H9 (cell line): ENCODE data around the gene C17orf107. TPM values are rescaled to one million over a fixed set of nuclear protein-coding genes. Genes with fewer than 3 reads are reported as not detected.

Experiments
- DNase-seq: peaks from one replicate; pipeline ENCODE4 v3.0.0-alpha.2; 2017
- H2AFZ ChIP-seq: one replicate; pipeline ENCODE4 v1.6.1; 2013; ENCODE audit warnings: mild to moderate bottlenecking, low read length, control low read depth, moderate library complexity
- H2AK5ac ChIP-seq: 2 replicates; pipeline ENCODE4 v1.6.1; 2013; ENCODE audit warnings: low read length, control low read depth, mixed read lengths; ENCODE audit not compliant: insufficient read length
- H2BK120ac ChIP-seq: one replicate; pipeline ENCODE4 v1.6.1; 2013; ENCODE audit warnings: low read depth, mild to moderate bottlenecking, low read length, control low read depth, inconsistent platforms; ENCODE audit not compliant: poor library complexity, severe bottlenecking
- H2BK12ac ChIP-seq: 2 replicates; pipeline ENCODE4 v1.6.1; 2013; ENCODE audit warnings: low read length, control low read depth, mixed read lengths, low read depth; ENCODE audit not compliant: insufficient read length
- H2BK15ac ChIP-seq: 2 replicates; pipeline ENCODE4 v1.6.1; 2013; ENCODE audit warnings: low read depth, low read length, control low read depth
- H2BK20ac ChIP-seq: one replicate; pipeline ENCODE4 v1.6.1; 2013; ENCODE audit warnings: low read depth, mild to moderate bottlenecking, low read length, control low read depth, inconsistent platforms; ENCODE audit not compliant: poor library complexity, severe bottlenecking
- H2BK5ac ChIP-seq: 2 replicates; pipeline ENCODE4 v1.6.1; 2013; ENCODE audit warnings: low read length, control low read depth, mixed read lengths; ENCODE audit not compliant: insufficient read length
- H3K14ac ChIP-seq: 2 replicates; pipeline ENCODE4 v1.6.1; 2013; ENCODE audit warnings: low read length, control low read depth; ENCODE audit not compliant: insufficient read depth
- H3K18ac ChIP-seq: 2 replicates; pipeline ENCODE4 v1.6.1; 2013; ENCODE audit warnings: low read depth, mild to moderate bottlenecking, mixed read lengths, low read length, control low read depth; ENCODE audit not compliant: insufficient read length
- H3K23ac ChIP-seq: 2 replicates; pipeline ENCODE4 v1.6.1; 2013; ENCODE audit warnings: low read length, control low read depth, mixed read lengths, low read depth; ENCODE audit not compliant: insufficient read length
- H3K23me2 ChIP-seq: 2 replicates; pipeline ENCODE4 v1.6.1; 2013; ENCODE audit warnings: low read depth, mild to moderate bottlenecking, mixed read lengths, low read length, control low read depth; ENCODE audit not compliant: insufficient read length, poor library complexity, severe bottlenecking
- H3K27ac ChIP-seq: 2 replicates; pipeline ENCODE4 v1.5.1; 2013; ENCODE audit warnings: low read length, control low read depth, mixed read lengths, low read depth; ENCODE audit not compliant: insufficient read length
- H3K27me3 ChIP-seq: 2 replicates; pipeline ENCODE4 v1.6.1; 2013; ENCODE audit warnings: low read length, control low read depth, inconsistent platforms; ENCODE audit not compliant: insufficient read depth
- H3K4ac ChIP-seq: 2 replicates; pipeline ENCODE4 v1.6.1; 2013; ENCODE audit warnings: low read depth, mild to moderate bottlenecking, control low read depth, inconsistent platforms, low read length, moderate library complexity
- H3K4me1 ChIP-seq: 2 replicates; pipeline ENCODE4 v1.6.1; 2013; ENCODE audit warnings: low read length, control low read depth, inconsistent platforms; ENCODE audit not compliant: insufficient read depth
- H3K4me2 ChIP-seq: 2 replicates; pipeline ENCODE4 v1.6.1; 2013; ENCODE audit warnings: low read length, control low read depth, mixed read lengths; ENCODE audit not compliant: insufficient read length, insufficient read depth
- H3K56ac ChIP-seq: 2 replicates; pipeline ENCODE4 v1.6.1; 2013; ENCODE audit warnings: low read depth, mild to moderate bottlenecking, mixed read lengths, low read length, control low read depth; ENCODE audit not compliant: insufficient read length
- H3K79me1 ChIP-seq: 2 replicates; pipeline ENCODE4 v1.6.1; 2013; ENCODE audit warnings: low read depth, mild to moderate bottlenecking, moderate library complexity, low read length, control low read depth, inconsistent platforms; ENCODE audit not compliant: insufficient read depth, poor library complexity, severe bottlenecking
- H3K79me2 ChIP-seq: 2 replicates; pipeline ENCODE4 v1.6.1; 2013; ENCODE audit warnings: low read length, control low read depth, inconsistent platforms; ENCODE audit not compliant: insufficient read depth
- H3K9ac ChIP-seq: 2 replicates; pipeline ENCODE4 v1.6.1; 2013; ENCODE audit warnings: low read length, control low read depth, mixed read lengths; ENCODE audit not compliant: insufficient read length; ENCODE audit errors: extremely low read depth
- H3K9me3 ChIP-seq: one replicate; pipeline ENCODE4 v1.6.1; 2013; ENCODE audit warnings: low read depth, low read length, inconsistent platforms; ENCODE audit not compliant: control insufficient read depth
- H3T11ph ChIP-seq: one replicate; pipeline ENCODE4 v1.6.1; 2013; ENCODE audit warnings: mild to moderate bottlenecking, low read length, control low read depth, inconsistent platforms
- H4K20me1 ChIP-seq: one replicate; pipeline ENCODE4 v1.6.1; 2013; ENCODE audit not compliant: control insufficient read depth, insufficient read length, insufficient read depth
- H4K5ac ChIP-seq: 2 replicates; pipeline ENCODE4 v1.6.1; 2013; ENCODE audit warnings: low read depth, mild to moderate bottlenecking, mixed read lengths, low read length, control low read depth; ENCODE audit not compliant: insufficient read length
- H4K8ac ChIP-seq: replicated peaks from 2 replicates; pipeline ENCODE4 v1.6.1; 2013; ENCODE audit warnings: low read length, control low read depth, mixed read lengths, low read depth; ENCODE audit not compliant: insufficient read length
- H4K91ac ChIP-seq: 2 replicates; pipeline ENCODE4 v1.6.1; 2013; ENCODE audit warnings: low read depth, mild to moderate bottlenecking, moderate library complexity, mixed read lengths, low read length, control low read depth; ENCODE audit not compliant: insufficient read length
- H3K27ac Mint-ChIP-seq, 3 experiments: 2 replicates in 2 of 3; 3 replicates in 1 of 3; pipeline ENCODE4 v1.8.0; 2020 to 2021; ENCODE audit warnings: mixed read lengths in 3 of 3, mild to moderate bottlenecking in 1 of 3, moderate library complexity in 1 of 3
- H3K27me3 Mint-ChIP-seq: 2 replicates; pipeline ENCODE4 v1.8.0; 2021; ENCODE audit warnings: low read depth, mild to moderate bottlenecking, moderate library complexity, mixed read lengths
- H3K36me3 Mint-ChIP-seq, 3 experiments: 2 replicates in 2 of 3; 3 replicates in 1 of 3; pipeline ENCODE4 v1.8.0; 2020 to 2021; ENCODE audit warnings: low read depth in 3 of 3, mixed read lengths in 3 of 3; ENCODE audit not compliant: insufficient read depth in 1 of 3
- H3K4me1 Mint-ChIP-seq, 2 experiments: 2 replicates each; pipeline ENCODE4 v1.8.0; 2020; ENCODE audit warnings: mixed read lengths in 2 of 2
- H3K4me3 Mint-ChIP-seq, 2 experiments: 2 replicates in 1 of 2; 3 replicates in 1 of 2; pipeline ENCODE4 v1.8.0; 2020 to 2021; ENCODE audit warnings: mild to moderate bottlenecking in 2 of 2, mixed read lengths in 2 of 2, moderate library complexity in 1 of 2
- H3K9me3 Mint-ChIP-seq, 2 experiments: 2 replicates in 1 of 2; 3 replicates in 1 of 2; pipeline ENCODE4 v1.8.0; 2020; ENCODE audit warnings: mild to moderate bottlenecking in 2 of 2, mixed read lengths in 2 of 2, moderate library complexity in 1 of 2
- CTCF ChIP-seq: fragments of 200-600 bp; sonication (generic); conservative IDR thresholded peaks from 3 replicates; pipeline ENCODE4 v1.8.0; 2021; ENCODE audit warnings: antibody characterized with exemption, mild to moderate bottlenecking
- total RNA-seq: library from RNA; stranded (reverse); gene quantifications from 2 replicates; pipeline ENCODE4 v1.2.1, GENCODE V29; 2021

C17orf107 gene
- total RNA-seq, 1 experiment from 2014 or later = 4.4 TPM

GRCh38 chr17:4852567-4853207, 46.6 kb upstream of the C17orf107 start:
- Histone ChIP-seq H3K79me2 (peaks cover 2% of the 10 kb centered on the region; the same call in 1 of the 2 replicates), H3K27me3 (no peaks in the 10 kb centered on the region; the same call in 1 of the 2 replicates), H3K4me1 (peaks cover 8% of the 10 kb centered on the region; the same call in 1 of the 2 replicates), H3K4ac (no peak overlapping the region), H3K23me2 (no peaks in the 10 kb centered on the region), H3K9me3 (no peaks in the 10 kb centered on the region), H2BK120ac (no peak overlapping the region), H2BK20ac (no peak overlapping the region), H3K27ac (no peak overlapping the region), H3K79me1 (no peaks in the 10 kb centered on the region), H2BK15ac (no peak overlapping the region), H3K9ac (no peak overlapping the region), H2AK5ac (no peak overlapping the region), H4K8ac (no peak overlapping the region), H3K4me2 (no peak overlapping the region), H3T11ph (no peak overlapping the region), H4K5ac (no peak overlapping the region), H3K18ac (no peak overlapping the region), H2BK12ac (no peak overlapping the region), H2AFZ (no peak overlapping the region), H4K91ac (no peak overlapping the region), H3K56ac (no peak overlapping the region), H3K14ac (no peak overlapping the region), H3K23ac (no peak overlapping the region), H2BK5ac (no peak overlapping the region), H4K20me1 (no peaks in the 10 kb centered on the region)
- no peak overlapping the region for H3K4me3 Mint-ChIP-seq
- TF ChIP-seq CTCF = no peak
- H3K27ac Mint-ChIP-seq = peak overlapping the region in 2 of 3 experiments; percentile 3 to 44; a peak in 3 of 7 replicates
- H3K9me3 Mint-ChIP-seq = no peaks in the 10 kb centered on the region
- H3K27me3 Mint-ChIP-seq = no peaks in the 10 kb centered on the region
- DNase-seq = no peak
- peaks cover 0 to 17% (median 5%) of the 10 kb centered on the region in 3 experiments; a peak in 4 of 7 replicates for H3K36me3 Mint-ChIP-seq
- peaks cover 69 to 74% of the 10 kb centered on the region in 2 experiments for H3K4me1 Mint-ChIP-seq
